COLO829 (cell line): ENCODE data around the gene LRP1B.

Experiments
- DNase-seq: peaks from one replicate; pipeline ENCODE4 v3.0.0; 2012; ENCODE audit warnings: low spot score

The LRP1B gene

GRCh38 chr2:140247451-140248195 lies 1883.2 kb downstream of the LRP1B start:
- DNase-seq: no peak

GRCh38 chr2:140246957-140247356 lies 1883.9 kb downstream of the LRP1B start:
- DNase-seq: no peak

GRCh38 chr2:140246058-140246457 lies 1884.8 kb downstream of the LRP1B start:
- DNase-seq: no peak

- no peak for DNase-seq
These were observed 1887.9 kb downstream of the LRP1B start for GRCh38 chr2:140242889-140243288.

GRCh38 chr2:140234116-140234515 lies 1896.7 kb downstream of the LRP1B start:
- no peak for DNase-seq

- DNase-seq: no peak
These were observed 1919.9 kb downstream of the LRP1B start for GRCh38 chr2:140210963-140211362.

- no peak for DNase-seq
These were observed 1925.7 kb downstream of the LRP1B start for GRCh38 chr2:140205093-140205492.

GRCh38 chr2:140203347-140203746 lies 1927.5 kb downstream of the LRP1B start:
- DNase-seq: no peak

- DNase-seq: no peak
These were observed 1929.2 kb downstream of the LRP1B start for GRCh38 chr2:140201572-140201971.

GRCh38 chr2:140200764-140201163 lies 1930.1 kb downstream of the LRP1B start:
- no peak for DNase-seq

- no peak for DNase-seq
These were observed 1930.5 kb downstream of the LRP1B start for GRCh38 chr2:140200307-140200706.

- no peak for DNase-seq
These were observed 1931.5 kb downstream of the LRP1B start for GRCh38 chr2:140199312-140199711.

GRCh38 chr2:140187086-140187485 lies 1943.7 kb downstream of the LRP1B start:
- no peak for DNase-seq

- DNase-seq: no peak
These were observed 1944.5 kb downstream of the LRP1B start for GRCh38 chr2:140186313-140186712.

- DNase-seq: no peak
These were observed 1945.7 kb downstream of the LRP1B start for GRCh38 chr2:140185076-140185475.

GRCh38 chr2:140183056-140183765 lies 1947.6 kb downstream of the LRP1B start:
- DNase-seq: no peak
